ENCODE measurements around the gene PTPRT.

PTPRT gene

DNA sequence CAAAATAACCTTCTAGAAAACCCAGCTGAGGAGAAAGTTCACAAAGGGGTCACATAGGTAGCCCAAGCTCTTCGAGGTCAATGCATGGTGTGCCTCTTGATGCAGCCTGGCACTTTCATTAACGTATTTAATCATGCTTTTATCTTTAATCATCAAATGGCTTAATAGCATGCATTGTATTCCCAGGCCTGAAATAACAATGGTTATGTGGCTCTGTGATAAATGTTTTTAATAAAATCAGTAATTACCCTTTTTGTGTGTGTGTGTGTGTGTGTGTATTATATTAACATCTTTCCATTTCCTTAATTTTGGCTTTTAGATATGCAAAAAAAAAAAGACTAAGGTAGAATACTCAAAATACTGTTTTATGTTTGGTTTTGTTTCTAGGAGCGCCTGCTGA, 681.8 kb downstream of the PTPRT start:
- H3K36me3 ChIP-seq (ENCODE audit: control insufficient read depth in 5 of 5, insufficient read depth in 5 of 5, low read length in 5 of 5) = no peaks in the 10 kb centered on the region
- H3K27ac ChIP-seq (ENCODE audit: low read depth, low read length) = no peak overlapping the region
- H3K27me3 ChIP-seq (ENCODE audit: control insufficient read depth in 5 of 5, insufficient read depth in 4 of 5, low read length in 5 of 5) = no peaks in the 10 kb centered on the region
- H3K9ac ChIP-seq (ENCODE audit: low read length in 5 of 5) = no peak overlapping the region
- H3K9me3 ChIP-seq (ENCODE audit: control insufficient read depth in 5 of 5, low read length in 5 of 5) = peaks cover 0 to 5% (median 3%) of the 10 kb centered on the region in 5 donors
- H3K4me3 ChIP-seq (ENCODE audit: low read depth in 1 of 5, low read length in 5 of 5) = no peak overlapping the region
- H3K4me1 ChIP-seq (ENCODE audit: control insufficient read depth in 5 of 5, insufficient read depth in 5 of 5, low read length in 5 of 5) = no peaks in the 10 kb centered on the region

DNA sequence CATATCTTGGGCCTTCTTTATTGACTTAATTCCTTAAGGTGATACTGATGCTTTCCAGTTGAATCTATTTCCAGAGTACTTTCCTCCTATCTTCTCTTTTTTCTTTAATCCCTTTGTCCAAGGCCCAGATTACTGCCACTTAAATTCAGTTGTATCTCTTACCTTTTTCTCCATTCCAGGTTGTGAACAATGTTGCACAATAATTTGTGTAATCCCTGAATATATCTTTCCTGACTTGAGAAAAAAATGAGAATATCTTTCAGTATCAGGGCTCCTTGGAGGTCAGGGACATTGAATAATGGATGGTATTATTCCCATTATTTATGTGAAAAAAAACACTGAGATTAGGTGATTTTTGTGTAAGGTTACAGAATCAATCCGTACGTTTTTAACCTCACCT, 683.3 kb downstream of the PTPRT start:
- Histone ChIP-seq H3K4me3 (ENCODE audit: low read depth in 1 of 5, low read length in 5 of 5) (no peak overlapping the region), H3K4me1 (ENCODE audit: control insufficient read depth in 5 of 5, insufficient read depth in 5 of 5, low read length in 5 of 5) (no peaks in the 10 kb centered on the region), H3K27ac (ENCODE audit: low read depth, low read length) (no peak overlapping the region), H3K9ac (ENCODE audit: low read length in 5 of 5) (no peak overlapping the region), H3K27me3 (ENCODE audit: control insufficient read depth in 5 of 5, insufficient read depth in 4 of 5, low read length in 5 of 5) (no peaks in the 10 kb centered on the region), H3K9me3 (ENCODE audit: control insufficient read depth in 5 of 5, low read length in 5 of 5) (peaks cover 0 to 5% (median 3%) of the 10 kb centered on the region in 5 donors), H3K36me3 (ENCODE audit: control insufficient read depth in 5 of 5, insufficient read depth in 5 of 5, low read length in 5 of 5) (no peaks in the 10 kb centered on the region)

DNA sequence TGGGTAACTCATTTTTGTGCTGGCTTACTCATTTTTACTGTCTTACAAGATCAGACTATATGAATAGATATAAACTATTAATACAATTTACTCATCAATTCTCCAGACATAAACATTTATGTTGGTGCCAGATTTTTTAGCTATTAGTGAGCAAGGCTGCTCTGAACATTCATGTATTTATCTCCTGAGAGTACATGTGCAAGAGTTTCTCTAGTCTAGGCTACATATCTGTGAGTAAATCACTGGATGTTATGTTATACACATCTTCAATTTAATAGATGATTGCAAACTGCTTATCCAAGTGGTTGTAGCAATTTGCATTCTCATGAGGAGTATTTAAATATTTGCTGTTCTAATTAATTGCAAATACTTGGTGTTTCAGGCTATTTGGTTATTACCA, 687.1 kb downstream of the PTPRT start:
- H3K27ac ChIP-seq (ENCODE audit: low read depth, low read length) = no peak overlapping the region
- H3K4me3 ChIP-seq (ENCODE audit: low read depth in 1 of 5, low read length in 5 of 5) = no peak overlapping the region
- peaks cover 0 to 5% (median 3%) of the 10 kb centered on the region in 5 donors for H3K9me3 ChIP-seq (ENCODE audit: control insufficient read depth in 5 of 5, low read length in 5 of 5)
- no peaks in the 10 kb centered on the region for H3K27me3 ChIP-seq (ENCODE audit: control insufficient read depth in 5 of 5, insufficient read depth in 4 of 5, low read length in 5 of 5)
- H3K4me1 ChIP-seq (ENCODE audit: control insufficient read depth in 5 of 5, insufficient read depth in 5 of 5, low read length in 5 of 5) = no peaks in the 10 kb centered on the region
- H3K36me3 ChIP-seq (ENCODE audit: control insufficient read depth in 5 of 5, insufficient read depth in 5 of 5, low read length in 5 of 5) = no peaks in the 10 kb centered on the region
- no peak overlapping the region for H3K9ac ChIP-seq (ENCODE audit: low read length in 5 of 5)

DNA sequence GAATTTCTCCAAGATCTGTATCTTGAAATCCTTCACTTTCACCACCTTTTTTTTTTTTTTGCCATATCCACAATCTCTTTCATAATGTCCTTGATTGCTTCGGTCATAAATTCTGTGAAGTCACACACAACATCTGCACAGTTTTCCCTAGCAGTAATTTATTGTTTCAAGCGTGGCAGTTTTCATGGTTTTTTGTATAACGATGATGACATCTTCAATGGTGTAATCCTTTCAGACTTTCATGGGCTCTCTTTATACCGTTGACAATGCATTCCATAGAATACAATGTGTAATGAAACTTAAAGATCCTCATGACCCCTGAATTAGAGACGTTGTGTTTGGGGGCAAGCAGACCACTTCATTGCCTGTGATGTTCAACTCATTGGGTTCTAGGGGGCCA, 693.1 kb downstream of the PTPRT start:
- Histone ChIP-seq H3K9me3 (ENCODE audit: control insufficient read depth in 5 of 5, low read length in 5 of 5) (no peaks in the 10 kb centered on the region), H3K27ac (ENCODE audit: low read depth, low read length) (no peak overlapping the region), H3K4me3 (ENCODE audit: low read depth in 1 of 5, low read length in 5 of 5) (no peak overlapping the region), H3K4me1 (ENCODE audit: control insufficient read depth in 5 of 5, insufficient read depth in 5 of 5, low read length in 5 of 5) (peaks cover 0 to 5% (median 0%) of the 10 kb centered on the region in 5 donors), H3K9ac (ENCODE audit: low read length in 5 of 5) (no peak overlapping the region), H3K36me3 (ENCODE audit: control insufficient read depth in 5 of 5, insufficient read depth in 5 of 5, low read length in 5 of 5) (no peaks in the 10 kb centered on the region), H3K27me3 (ENCODE audit: control insufficient read depth in 5 of 5, insufficient read depth in 4 of 5, low read length in 5 of 5) (no peaks in the 10 kb centered on the region)

DNA sequence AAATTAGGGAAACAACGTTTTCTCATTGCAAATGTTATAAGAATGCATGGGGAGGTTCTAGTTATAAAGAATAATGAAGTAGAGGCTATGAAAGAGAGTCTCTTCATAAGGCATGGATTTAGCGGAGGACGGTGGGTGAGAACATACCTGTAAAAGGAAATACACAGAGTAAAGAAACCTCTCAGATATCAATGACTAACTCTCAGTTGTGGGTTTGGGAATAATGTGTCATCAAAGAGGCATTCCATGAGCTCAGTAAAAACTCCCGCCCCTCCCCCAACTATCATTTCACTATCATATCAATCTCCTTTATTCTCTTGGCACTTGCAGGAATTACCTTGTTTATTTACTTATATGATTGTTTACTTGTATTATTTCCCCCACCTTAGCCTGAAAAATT, 695.4 kb downstream of the PTPRT start:
- no peaks in the 10 kb centered on the region for H3K9me3 ChIP-seq (ENCODE audit: control insufficient read depth in 5 of 5, low read length in 5 of 5)
- H3K4me1 ChIP-seq (ENCODE audit: control insufficient read depth in 5 of 5, insufficient read depth in 5 of 5, low read length in 5 of 5) = peaks cover 0 to 5% (median 0%) of the 10 kb centered on the region in 5 donors
- H3K9ac ChIP-seq (ENCODE audit: low read length in 5 of 5) = no peak overlapping the region
- no peaks in the 10 kb centered on the region for H3K36me3 ChIP-seq (ENCODE audit: control insufficient read depth in 5 of 5, insufficient read depth in 5 of 5, low read length in 5 of 5)
- H3K27me3 ChIP-seq (ENCODE audit: control insufficient read depth in 5 of 5, insufficient read depth in 4 of 5, low read length in 5 of 5) = no peaks in the 10 kb centered on the region
- H3K4me3 ChIP-seq (ENCODE audit: low read depth in 1 of 5, low read length in 5 of 5) = no peak overlapping the region
- no peak overlapping the region for H3K27ac ChIP-seq (ENCODE audit: low read depth, low read length)

DNA sequence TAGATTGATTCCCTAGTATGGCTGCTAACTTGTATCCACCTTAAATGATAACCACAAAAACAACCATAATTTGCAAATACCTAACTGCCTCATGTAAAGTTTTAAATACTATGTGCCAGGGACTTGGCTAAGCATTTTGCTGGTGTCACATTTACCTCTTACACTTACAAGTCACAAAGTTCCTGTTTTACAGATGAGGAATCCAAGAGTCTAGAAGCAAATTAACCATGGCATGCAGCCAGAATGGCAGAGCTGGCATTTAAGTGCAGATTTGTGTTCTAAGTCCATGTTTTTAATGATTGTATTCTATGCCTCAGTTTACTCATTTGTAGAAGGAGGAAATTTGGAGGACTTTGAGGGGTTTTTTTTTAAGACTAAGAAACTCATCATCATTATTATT, 696.7 kb downstream of the PTPRT start:
- no peak overlapping the region for H3K4me3 ChIP-seq (ENCODE audit: low read depth in 1 of 5, low read length in 5 of 5)
- peaks cover 0 to 5% (median 0%) of the 10 kb centered on the region in 5 donors for H3K4me1 ChIP-seq (ENCODE audit: control insufficient read depth in 5 of 5, insufficient read depth in 5 of 5, low read length in 5 of 5)
- no peak overlapping the region for H3K27ac ChIP-seq (ENCODE audit: low read depth, low read length)
- no peaks in the 10 kb centered on the region for H3K36me3 ChIP-seq (ENCODE audit: control insufficient read depth in 5 of 5, insufficient read depth in 5 of 5, low read length in 5 of 5)
- H3K27me3 ChIP-seq (ENCODE audit: control insufficient read depth in 5 of 5, insufficient read depth in 4 of 5, low read length in 5 of 5) = no peaks in the 10 kb centered on the region
- no peak overlapping the region for H3K9ac ChIP-seq (ENCODE audit: low read length in 5 of 5)
- no peaks in the 10 kb centered on the region for H3K9me3 ChIP-seq (ENCODE audit: control insufficient read depth in 5 of 5, low read length in 5 of 5)

DNA sequence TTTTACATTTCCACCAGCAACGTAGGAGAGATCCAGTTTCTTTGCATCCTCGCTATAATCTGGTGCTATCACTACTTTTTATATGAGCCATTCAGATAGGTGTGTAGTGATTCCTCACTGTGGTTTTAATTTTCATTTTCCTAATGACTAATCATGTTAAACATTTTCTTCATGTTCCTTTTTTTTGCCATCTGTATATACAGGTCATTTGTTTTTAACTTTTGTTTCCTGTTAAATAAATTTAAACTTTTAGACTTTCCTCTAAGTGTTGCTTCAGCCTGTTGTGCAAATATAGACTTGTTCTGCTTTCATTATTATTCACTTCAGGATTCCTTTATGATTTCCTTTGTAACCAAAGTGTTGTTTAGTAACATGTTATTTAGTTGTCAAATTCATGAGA, 697.4 kb downstream of the PTPRT start:
- Histone ChIP-seq H3K27ac (ENCODE audit: low read depth, low read length) (no peak overlapping the region), H3K4me1 (ENCODE audit: control insufficient read depth in 5 of 5, insufficient read depth in 5 of 5, low read length in 5 of 5) (peaks cover 0 to 5% (median 0%) of the 10 kb centered on the region in 5 donors), H3K9me3 (ENCODE audit: control insufficient read depth in 5 of 5, low read length in 5 of 5) (no peaks in the 10 kb centered on the region), H3K27me3 (ENCODE audit: control insufficient read depth in 5 of 5, insufficient read depth in 4 of 5, low read length in 5 of 5) (no peaks in the 10 kb centered on the region), H3K9ac (ENCODE audit: low read length in 5 of 5) (no peak overlapping the region), H3K36me3 (ENCODE audit: control insufficient read depth in 5 of 5, insufficient read depth in 5 of 5, low read length in 5 of 5) (no peaks in the 10 kb centered on the region), H3K4me3 (ENCODE audit: low read depth in 1 of 5, low read length in 5 of 5) (no peak overlapping the region)

DNA sequence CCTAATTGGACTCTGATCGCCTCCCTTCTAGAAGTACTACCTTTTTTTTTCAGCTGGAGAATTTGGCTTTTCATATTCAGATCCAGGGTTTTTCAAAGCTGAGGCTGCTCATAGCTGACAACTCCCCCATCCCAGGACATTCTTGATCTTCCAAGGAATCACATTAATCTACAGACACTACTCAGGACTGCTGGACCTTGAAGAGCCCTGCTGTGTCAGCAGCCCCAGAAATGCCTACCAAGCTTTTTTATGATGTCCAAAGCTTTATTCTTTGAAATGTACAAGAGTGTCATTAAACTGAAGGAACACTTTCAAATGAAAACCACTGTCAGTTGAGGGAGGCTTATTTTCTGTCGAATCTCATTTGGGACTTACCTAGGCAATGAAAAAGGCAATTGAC, 704.1 kb downstream of the PTPRT start:
- no peak overlapping the region for H3K4me3 ChIP-seq (ENCODE audit: low read depth in 1 of 5, low read length in 5 of 5)
- peaks cover 4 to 25% (median 20%) of the 10 kb centered on the region in 5 donors for H3K4me1 ChIP-seq (ENCODE audit: control insufficient read depth in 5 of 5, insufficient read depth in 5 of 5, low read length in 5 of 5)
- no peaks in the 10 kb centered on the region for H3K36me3 ChIP-seq (ENCODE audit: control insufficient read depth in 5 of 5, insufficient read depth in 5 of 5, low read length in 5 of 5)
- no peaks in the 10 kb centered on the region for H3K9me3 ChIP-seq (ENCODE audit: control insufficient read depth in 5 of 5, low read length in 5 of 5)
- H3K9ac ChIP-seq (ENCODE audit: low read length in 5 of 5) = peak overlapping the region in 2 of 5 donors; percentile 47 to 63
- peak overlapping the region; percentile 90 for H3K27ac ChIP-seq (ENCODE audit: low read depth, low read length)
- no peaks in the 10 kb centered on the region for H3K27me3 ChIP-seq (ENCODE audit: control insufficient read depth in 5 of 5, insufficient read depth in 4 of 5, low read length in 5 of 5)

DNA sequence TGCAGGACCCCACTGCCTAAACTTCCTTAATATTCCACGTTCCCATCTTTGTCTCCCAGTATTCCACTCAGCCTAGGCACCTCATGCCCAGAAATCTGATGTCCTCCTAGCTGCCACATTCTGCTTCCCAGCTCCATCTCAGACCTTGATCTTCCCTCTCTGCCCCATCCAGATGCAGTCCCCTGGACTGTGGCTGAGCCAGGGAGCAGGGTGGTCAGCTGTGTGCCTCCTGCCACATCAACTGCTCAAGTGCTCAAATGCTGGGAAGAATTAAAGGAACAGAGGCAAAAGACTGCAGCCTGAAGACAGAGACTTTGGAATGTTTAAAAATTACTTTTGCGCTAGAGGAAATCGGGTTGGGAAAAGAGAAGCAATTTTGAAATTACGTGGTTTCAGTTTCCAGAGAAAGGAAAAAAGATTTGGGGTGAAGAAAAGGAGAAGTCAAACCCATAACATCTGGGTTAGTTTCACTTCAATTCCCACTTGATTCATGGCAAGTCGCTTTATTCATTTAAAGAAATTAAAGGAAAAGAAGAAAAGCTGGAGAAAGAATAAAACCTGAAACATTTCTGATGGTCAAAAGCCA, 704.8 kb downstream of the PTPRT start:
- Histone ChIP-seq H3K4me3 (ENCODE audit: low read depth in 1 of 5, low read length in 5 of 5) (peak overlapping the region in 4 of 5 donors; percentile 12 to 47 (median 28)), H3K4me1 (ENCODE audit: control insufficient read depth in 5 of 5, insufficient read depth in 5 of 5, low read length in 5 of 5) (peaks cover 4 to 25% (median 20%) of the 10 kb centered on the region in 5 donors), H3K27ac (ENCODE audit: low read depth, low read length) (peak overlapping the region; percentile 90), H3K27me3 (ENCODE audit: control insufficient read depth in 5 of 5, insufficient read depth in 4 of 5, low read length in 5 of 5) (no peaks in the 10 kb centered on the region), H3K9ac (ENCODE audit: low read length in 5 of 5) (peak overlapping the region in 3 of 5 donors; percentile 13 to 63 (median 47)), H3K9me3 (ENCODE audit: control insufficient read depth in 5 of 5, low read length in 5 of 5) (no peaks in the 10 kb centered on the region), H3K36me3 (ENCODE audit: control insufficient read depth in 5 of 5, insufficient read depth in 5 of 5, low read length in 5 of 5) (no peaks in the 10 kb centered on the region)

DNA sequence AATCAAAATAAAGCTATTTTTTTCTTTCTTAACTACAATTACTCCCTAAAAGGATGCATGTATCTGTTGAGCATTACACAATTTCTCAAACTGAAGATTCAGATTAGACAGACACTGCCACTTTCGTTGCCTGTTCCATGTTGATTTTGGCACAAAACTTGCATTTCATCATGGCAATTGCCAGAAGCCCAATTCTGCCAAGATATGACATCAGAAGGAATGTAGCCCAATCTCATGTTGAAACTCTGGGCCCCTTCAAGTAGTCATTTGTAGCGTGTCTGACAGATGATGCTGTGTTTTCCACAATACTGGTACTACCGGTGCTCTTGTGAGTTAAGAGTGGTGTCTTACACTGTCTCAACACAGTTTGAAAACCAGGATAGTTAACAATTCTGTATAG, 705.4 kb downstream of the PTPRT start:
- H3K27ac ChIP-seq (ENCODE audit: low read depth, low read length) = peak overlapping the region; percentile 90
- peak overlapping the region in 1 of 5 donors; percentile 63 for H3K9ac ChIP-seq (ENCODE audit: low read length in 5 of 5)
- peaks cover 4 to 25% (median 20%) of the 10 kb centered on the region in 5 donors for H3K4me1 ChIP-seq (ENCODE audit: control insufficient read depth in 5 of 5, insufficient read depth in 5 of 5, low read length in 5 of 5)

More for the DNA sequence above, 705.4 kb downstream of the PTPRT start:
- H3K9me3 ChIP-seq (ENCODE audit: control insufficient read depth in 5 of 5, low read length in 5 of 5) = no peaks in the 10 kb centered on the region
- H3K27me3 ChIP-seq (ENCODE audit: control insufficient read depth in 5 of 5, insufficient read depth in 4 of 5, low read length in 5 of 5) = no peaks in the 10 kb centered on the region
- peak overlapping the region in 3 of 5 donors; percentile 12 to 47 (median 45) for H3K4me3 ChIP-seq (ENCODE audit: low read depth in 1 of 5, low read length in 5 of 5)
- no peaks in the 10 kb centered on the region for H3K36me3 ChIP-seq (ENCODE audit: control insufficient read depth in 5 of 5, insufficient read depth in 5 of 5, low read length in 5 of 5)
